Measurements from ENCODE around the gene BEX4. TPM values are rescaled to one million over a fixed set of nuclear protein-coding genes. Genes with fewer than 3 reads are reported as not detected.

BEX4 gene
- total and polyA plus RNA-seq, 2 donors (not counting 1 experiment from before 2014, with no cell fraction given) = 11.1 to 12.4 TPM

DNA sequence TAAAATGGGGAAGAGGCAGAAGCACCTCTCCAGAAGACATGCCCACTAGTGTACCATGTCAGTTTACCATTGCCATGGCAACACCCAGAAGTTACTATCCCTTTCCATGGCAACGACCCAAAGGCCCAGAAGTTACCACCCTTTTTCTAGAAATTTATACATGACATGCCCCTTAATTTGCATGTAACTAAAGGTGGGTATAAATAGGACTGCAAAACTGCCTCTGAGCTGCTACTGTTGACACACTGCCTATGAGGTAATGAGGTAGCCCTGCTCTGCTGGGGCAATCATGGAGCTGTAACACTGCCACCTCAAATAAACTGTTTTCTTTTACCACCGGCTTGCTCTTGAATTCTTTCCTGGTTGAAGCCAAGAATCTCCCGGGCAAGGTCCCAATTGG lies 13.9 kb upstream of the BEX4 start:
- no peaks in the 10 kb centered on the region for H3K4me1 ChIP-seq (ENCODE audit: control insufficient read depth, extremely low read depth, insufficient read depth, low read length)
- no peak for DNase-seq (ENCODE audit: low read depth in 2 of 2)
- H3K27me3 ChIP-seq (ENCODE audit: control insufficient read depth, insufficient read depth, low read length) = no peaks in the 10 kb centered on the region
- no peaks in the 10 kb centered on the region for H3K79me2 ChIP-seq (ENCODE audit: control insufficient read depth, insufficient read depth, low read length)
- no peak overlapping the region for H3K9ac ChIP-seq (ENCODE audit: insufficient read depth, low read length)
- no peak overlapping the region for H3K4me2 ChIP-seq (ENCODE audit: extremely low read depth, insufficient read depth, low read length)
- no peak overlapping the region for H3K27ac ChIP-seq (ENCODE audit: insufficient read depth, low read length)
- no peaks in the 10 kb centered on the region for H3K9me3 ChIP-seq (ENCODE audit: control insufficient read depth, insufficient read depth, low read depth, low read length)
- H4K20me1 ChIP-seq (ENCODE audit: control insufficient read depth, extremely low read depth, insufficient read depth, low read length) = no peaks in the 10 kb centered on the region
- TF ChIP-seq EZH2 (IDR thresholded peaks at IDR 0.05; ENCODE audit: low read length, missing control alignments) = no peak
- TF ChIP-seq, protein P1, sequence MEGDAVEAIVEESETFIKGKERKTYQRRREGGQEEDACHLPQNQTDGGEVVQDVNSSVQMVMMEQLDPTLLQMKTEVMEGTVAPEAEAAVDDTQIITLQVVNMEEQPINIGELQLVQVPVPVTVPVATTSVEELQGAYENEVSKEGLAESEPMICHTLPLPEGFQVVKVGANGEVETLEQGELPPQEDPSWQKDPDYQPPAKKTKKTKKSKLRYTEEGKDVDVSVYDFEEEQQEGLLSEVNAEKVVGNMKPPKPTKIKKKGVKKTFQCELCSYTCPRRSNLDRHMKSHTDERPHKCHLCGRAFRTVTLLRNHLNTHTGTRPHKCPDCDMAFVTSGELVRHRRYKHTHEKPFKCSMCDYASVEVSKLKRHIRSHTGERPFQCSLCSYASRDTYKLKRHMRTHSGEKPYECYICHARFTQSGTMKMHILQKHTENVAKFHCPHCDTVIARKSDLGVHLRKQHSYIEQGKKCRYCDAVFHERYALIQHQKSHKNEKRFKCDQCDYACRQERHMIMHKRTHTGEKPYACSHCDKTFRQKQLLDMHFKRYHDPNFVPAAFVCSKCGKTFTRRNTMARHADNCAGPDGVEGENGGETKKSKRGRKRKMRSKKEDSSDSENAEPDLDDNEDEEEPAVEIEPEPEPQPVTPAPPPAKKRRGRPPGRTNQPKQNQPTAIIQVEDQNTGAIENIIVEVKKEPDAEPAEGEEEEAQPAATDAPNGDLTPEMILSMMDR (conservative IDR thresholded peaks at IDR 0.05 in 1 of 2, IDR thresholded peaks at IDR 0.05 in 1 of 2; ENCODE audit: low read depth in 1 of 2, low read length in 2 of 2) = no peak
- H3K36me3 ChIP-seq (ENCODE audit: control insufficient read depth, insufficient read depth, low read length) = no peaks in the 10 kb centered on the region
- H3K4me3 ChIP-seq (replicated peaks in 1 of 4; ENCODE audit: control extremely low read depth in 1 of 4, insufficient read depth in 1 of 4, low read depth in 3 of 4, low read length in 4 of 4) = no peak overlapping the region
- H2AFZ ChIP-seq (ENCODE audit: low read length) = no peak overlapping the region

DNA sequence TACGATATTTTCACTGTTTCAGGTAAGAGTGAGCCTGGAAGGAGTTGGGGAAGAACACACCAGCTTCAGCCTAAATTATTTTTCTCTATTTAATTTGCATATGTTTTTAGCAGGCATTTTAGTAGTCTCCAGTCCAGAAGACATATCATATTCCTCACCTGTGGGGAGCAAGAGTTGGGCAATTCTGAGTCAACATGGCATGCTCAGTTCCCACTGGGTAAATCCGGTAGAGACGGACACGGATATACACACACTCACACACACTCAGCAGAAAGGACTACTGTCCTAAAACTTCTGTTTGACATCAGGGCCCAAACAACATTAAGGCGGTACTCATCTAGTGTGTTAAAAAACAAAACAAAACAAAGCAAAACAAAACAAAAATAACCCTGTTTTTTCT lies 4.9 kb upstream of the BEX4 start:
- H3K4me1 ChIP-seq (ENCODE audit: control insufficient read depth, extremely low read depth, insufficient read depth, low read length) = no peaks in the 10 kb centered on the region
- DNase-seq (ENCODE audit: low read depth in 2 of 2) = no peak
- no peaks in the 10 kb centered on the region for H4K20me1 ChIP-seq (ENCODE audit: control insufficient read depth, extremely low read depth, insufficient read depth, low read length)
- no peak overlapping the region for H3K9ac ChIP-seq (ENCODE audit: insufficient read depth, low read length)
- H3K79me2 ChIP-seq (ENCODE audit: control insufficient read depth, insufficient read depth, low read length) = no peaks in the 10 kb centered on the region
- H3K9me3 ChIP-seq (ENCODE audit: control insufficient read depth, insufficient read depth, low read depth, low read length) = no peaks in the 10 kb centered on the region
- H3K27ac ChIP-seq (ENCODE audit: insufficient read depth, low read length) = no peak overlapping the region
- no peak overlapping the region for H3K4me3 ChIP-seq (replicated peaks in 1 of 4; ENCODE audit: control extremely low read depth in 1 of 4, insufficient read depth in 1 of 4, low read depth in 3 of 4, low read length in 4 of 4)
- no peak for TF ChIP-seq EZH2 (IDR thresholded peaks at IDR 0.05; ENCODE audit: low read length, missing control alignments)
- TF ChIP-seq, protein P1 (conservative IDR thresholded peaks at IDR 0.05 in 1 of 2, IDR thresholded peaks at IDR 0.05 in 1 of 2; ENCODE audit: low read depth in 1 of 2, low read length in 2 of 2) = no peak
- H2AFZ ChIP-seq (ENCODE audit: low read length) = no peak overlapping the region
- no peaks in the 10 kb centered on the region for H3K27me3 ChIP-seq (ENCODE audit: control insufficient read depth, insufficient read depth, low read length)
- H3K36me3 ChIP-seq (ENCODE audit: control insufficient read depth, insufficient read depth, low read length) = no peaks in the 10 kb centered on the region
- H3K4me2 ChIP-seq (ENCODE audit: extremely low read depth, insufficient read depth, low read length) = no peak overlapping the region

DNA sequence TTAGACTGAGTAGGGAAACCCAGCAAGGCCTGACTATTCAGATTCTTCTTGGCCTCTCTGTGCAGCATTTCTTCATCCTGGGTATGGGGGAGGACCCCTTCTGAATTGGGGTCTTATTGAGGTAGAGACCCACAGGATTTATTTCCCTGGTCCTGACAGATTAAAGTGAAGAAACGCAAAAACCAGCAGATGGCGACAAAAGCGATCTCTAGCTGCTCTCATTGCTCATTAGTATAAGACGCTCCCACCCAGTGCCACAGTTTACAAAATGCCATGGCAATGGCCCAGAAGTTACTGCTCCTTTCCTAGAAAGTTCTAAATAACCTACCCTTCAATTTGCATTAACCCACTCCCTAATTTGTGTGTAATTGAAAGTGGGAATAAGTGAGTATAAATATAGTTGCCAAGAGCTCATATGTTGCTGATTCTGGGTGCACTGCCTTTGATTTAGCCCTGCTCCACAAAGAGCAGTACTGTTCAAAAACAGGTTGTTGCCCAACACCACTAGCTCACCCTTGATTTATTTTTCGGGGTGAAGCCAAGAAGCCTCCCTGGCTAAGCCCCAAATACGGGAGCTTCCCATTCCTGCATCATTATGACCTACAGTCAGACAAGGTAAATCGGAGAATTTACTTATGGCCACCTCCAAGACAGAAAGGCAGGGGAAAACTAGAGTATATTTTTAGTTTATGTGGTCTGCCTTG lies 3.7 kb upstream of the BEX4 start:
- no peaks in the 10 kb centered on the region for H3K27me3 ChIP-seq (ENCODE audit: control insufficient read depth, insufficient read depth, low read length)
- H3K4me2 ChIP-seq (ENCODE audit: extremely low read depth, insufficient read depth, low read length) = no peak overlapping the region
- no peaks in the 10 kb centered on the region for H3K36me3 ChIP-seq (ENCODE audit: control insufficient read depth, insufficient read depth, low read length)
- no peaks in the 10 kb centered on the region for H4K20me1 ChIP-seq (ENCODE audit: control insufficient read depth, extremely low read depth, insufficient read depth, low read length)
- no peaks in the 10 kb centered on the region for H3K9me3 ChIP-seq (ENCODE audit: control insufficient read depth, insufficient read depth, low read depth, low read length)
- TF ChIP-seq, protein P1 (conservative IDR thresholded peaks at IDR 0.05 in 1 of 2, IDR thresholded peaks at IDR 0.05 in 1 of 2; ENCODE audit: low read depth in 1 of 2, low read length in 2 of 2) = peak; percentile 39 to 57
- no peak for TF ChIP-seq EZH2 (IDR thresholded peaks at IDR 0.05; ENCODE audit: low read length, missing control alignments)
- DNase-seq (ENCODE audit: low read depth in 2 of 2) = peak; percentile 29 to 57
- H3K79me2 ChIP-seq (ENCODE audit: control insufficient read depth, insufficient read depth, low read length) = no peaks in the 10 kb centered on the region
- no peak overlapping the region for H3K27ac ChIP-seq (ENCODE audit: insufficient read depth, low read length)
- no peak overlapping the region for H3K4me3 ChIP-seq (replicated peaks in 1 of 4; ENCODE audit: control extremely low read depth in 1 of 4, insufficient read depth in 1 of 4, low read depth in 3 of 4, low read length in 4 of 4)
- H3K9ac ChIP-seq (ENCODE audit: insufficient read depth, low read length) = no peak overlapping the region
- no peaks in the 10 kb centered on the region for H3K4me1 ChIP-seq (ENCODE audit: control insufficient read depth, extremely low read depth, insufficient read depth, low read length)
- H2AFZ ChIP-seq (ENCODE audit: low read length) = no peak overlapping the region
